ENCODE measurements around the gene RAB17.

The RAB17 gene

GRCh38 chr2:237577956-237578870, 12.3 kb downstream of the RAB17 start:
- Histone ChIP-seq H2AK5ac (ENCODE audit: low read length, severe bottlenecking) (no peak overlapping the region), H3K27ac (ENCODE audit: low read length, poor library complexity, severe bottlenecking) (no peak overlapping the region), H3K4me1 (ENCODE audit: control insufficient read depth, insufficient read depth, low read depth, low read length) (peaks cover 9% of the 10 kb centered on the region), H3K23ac (ENCODE audit: low read length in 2 of 2) (no peak overlapping the region), H3K27me3 (ENCODE audit: control insufficient read depth in 1 of 2, insufficient read depth in 1 of 2, low read length in 2 of 2) (peaks cover 5 to 24% of the 10 kb centered on the region in 2 experiments), H3K36me3 (ENCODE audit: control insufficient read depth in 1 of 2, insufficient read depth in 2 of 2, low read depth in 1 of 2, low read length in 2 of 2) (no peaks in the 10 kb centered on the region), H2BK5ac (ENCODE audit: low read depth, low read length, poor library complexity, severe bottlenecking) (no peak overlapping the region), H3K9ac (ENCODE audit: low read length) (no peak overlapping the region), H2BK120ac (ENCODE audit: low read depth, low read length) (no peak overlapping the region), H2AFZ (ENCODE audit: low read depth, low read length) (no peak overlapping the region), H3K9me3 (ENCODE audit: control insufficient read depth, low read length) (no peaks in the 10 kb centered on the region), H2BK15ac (ENCODE audit: low read depth, poor library complexity, severe bottlenecking) (no peak overlapping the region), H2BK12ac (ENCODE audit: low read length in 2 of 2) (no peak overlapping the region), H3K4me2 (ENCODE audit: low read length, poor library complexity, severe bottlenecking) (no peak overlapping the region), H3K14ac (ENCODE audit: low read length in 2 of 2) (no peak overlapping the region), H3K4me3 (ENCODE audit: insufficient read depth in 1 of 2, low read depth in 1 of 2, low read length in 2 of 2) (no peak overlapping the region), H4K8ac (ENCODE audit: low read length) (no peak overlapping the region), H3K18ac (ENCODE audit: low read depth in 1 of 2, low read length in 2 of 2) (no peak overlapping the region), H4K91ac (ENCODE audit: low read length) (no peak overlapping the region), H3K79me1 (replicated peaks; ENCODE audit: low read length, poor library complexity, severe bottlenecking) (no peaks in the 10 kb centered on the region), H3K4ac (ENCODE audit: low read depth in 1 of 2, low read length in 2 of 2) (no peak overlapping the region)
- WGBS = 93% methylated on average over 26 of the region's 26 CpGs
- no peak for DNase-seq

GRCh38 chr2:237577458-237577857, 13.1 kb downstream of the RAB17 start:
- no peak overlapping the region for H3K9ac ChIP-seq (ENCODE audit: low read length)
- H2BK5ac ChIP-seq (ENCODE audit: low read depth, low read length, poor library complexity, severe bottlenecking) = no peak overlapping the region
- H4K91ac ChIP-seq (ENCODE audit: low read length) = no peak overlapping the region
- no peak overlapping the region for H2BK12ac ChIP-seq (ENCODE audit: low read length in 2 of 2)
- no peak overlapping the region for H3K4me2 ChIP-seq (ENCODE audit: low read length, poor library complexity, severe bottlenecking)
- H3K27me3 ChIP-seq (ENCODE audit: control insufficient read depth in 1 of 2, insufficient read depth in 1 of 2, low read length in 2 of 2) = peaks cover 5 to 24% of the 10 kb centered on the region in 2 experiments
- no peaks in the 10 kb centered on the region for H3K36me3 ChIP-seq (ENCODE audit: control insufficient read depth in 1 of 2, insufficient read depth in 2 of 2, low read depth in 1 of 2, low read length in 2 of 2)
- no peak overlapping the region for H3K18ac ChIP-seq (ENCODE audit: low read depth in 1 of 2, low read length in 2 of 2)
- no peak overlapping the region for H3K27ac ChIP-seq (ENCODE audit: low read length, poor library complexity, severe bottlenecking)
- no peak overlapping the region for H2AK5ac ChIP-seq (ENCODE audit: low read length, severe bottlenecking)
- no peak overlapping the region for H2BK15ac ChIP-seq (ENCODE audit: low read depth, poor library complexity, severe bottlenecking)
- H2BK120ac ChIP-seq (ENCODE audit: low read depth, low read length) = no peak overlapping the region
- no peaks in the 10 kb centered on the region for H3K79me1 ChIP-seq (replicated peaks; ENCODE audit: low read length, poor library complexity, severe bottlenecking)
- no peaks in the 10 kb centered on the region for H3K9me3 ChIP-seq (ENCODE audit: control insufficient read depth, low read length)
- peaks cover 13% of the 10 kb centered on the region for H3K4me1 ChIP-seq (ENCODE audit: control insufficient read depth, insufficient read depth, low read depth, low read length)
- H3K4me3 ChIP-seq (ENCODE audit: insufficient read depth in 1 of 2, low read depth in 1 of 2, low read length in 2 of 2) = no peak overlapping the region
- no peak overlapping the region for H3K4ac ChIP-seq (ENCODE audit: low read depth in 1 of 2, low read length in 2 of 2)
- H2AFZ ChIP-seq (ENCODE audit: low read depth, low read length) = no peak overlapping the region
- WGBS = 94% methylated on average over 10 of the region's 10 CpGs
- no peak for DNase-seq
- no peak overlapping the region for H4K8ac ChIP-seq (ENCODE audit: low read length)
- H3K23ac ChIP-seq (ENCODE audit: low read length in 2 of 2) = no peak overlapping the region
- H3K14ac ChIP-seq (ENCODE audit: low read length in 2 of 2) = no peak overlapping the region

GRCh38 chr2:237576974-237577373, 13.6 kb downstream of the RAB17 start:
- Histone ChIP-seq H3K4ac (ENCODE audit: low read depth in 1 of 2, low read length in 2 of 2) (no peak overlapping the region), H3K4me1 (ENCODE audit: control insufficient read depth, insufficient read depth, low read depth, low read length) (peaks cover 11% of the 10 kb centered on the region), H3K9me3 (ENCODE audit: control insufficient read depth, low read length) (no peaks in the 10 kb centered on the region), H3K23ac (ENCODE audit: low read length in 2 of 2) (no peak overlapping the region), H2AK5ac (ENCODE audit: low read length, severe bottlenecking) (no peak overlapping the region), H3K14ac (ENCODE audit: low read length in 2 of 2) (no peak overlapping the region), H4K91ac (ENCODE audit: low read length) (no peak overlapping the region), H2BK15ac (ENCODE audit: low read depth, poor library complexity, severe bottlenecking) (no peak overlapping the region), H2BK5ac (ENCODE audit: low read depth, low read length, poor library complexity, severe bottlenecking) (no peak overlapping the region), H3K18ac (ENCODE audit: low read depth in 1 of 2, low read length in 2 of 2) (no peak overlapping the region), H3K79me1 (replicated peaks; ENCODE audit: low read length, poor library complexity, severe bottlenecking) (no peaks in the 10 kb centered on the region), H3K4me3 (ENCODE audit: insufficient read depth in 1 of 2, low read depth in 1 of 2, low read length in 2 of 2) (no peak overlapping the region), H2AFZ (ENCODE audit: low read depth, low read length) (no peak overlapping the region), H3K27me3 (ENCODE audit: control insufficient read depth in 1 of 2, insufficient read depth in 1 of 2, low read length in 2 of 2) (peaks cover 5 to 24% of the 10 kb centered on the region in 2 experiments), H3K9ac (ENCODE audit: low read length) (no peak overlapping the region), H4K8ac (ENCODE audit: low read length) (no peak overlapping the region), H3K36me3 (ENCODE audit: control insufficient read depth in 1 of 2, insufficient read depth in 2 of 2, low read depth in 1 of 2, low read length in 2 of 2) (no peaks in the 10 kb centered on the region), H2BK120ac (ENCODE audit: low read depth, low read length) (no peak overlapping the region), H3K4me2 (ENCODE audit: low read length, poor library complexity, severe bottlenecking) (no peak overlapping the region), H2BK12ac (ENCODE audit: low read length in 2 of 2) (no peak overlapping the region), H3K27ac (ENCODE audit: low read length, poor library complexity, severe bottlenecking) (no peak overlapping the region)
- DNase-seq = no peak
- WGBS = 85% methylated on average over 6 of the region's 9 CpGs

- H3K9ac ChIP-seq (ENCODE audit: low read length) = no peak overlapping the region
- H3K18ac ChIP-seq (ENCODE audit: low read depth in 1 of 2, low read length in 2 of 2) = no peak overlapping the region
- no peak overlapping the region for H3K4me3 ChIP-seq (ENCODE audit: insufficient read depth in 1 of 2, low read depth in 1 of 2, low read length in 2 of 2)
- H3K9me3 ChIP-seq (ENCODE audit: control insufficient read depth, low read length) = no peaks in the 10 kb centered on the region
- H3K23ac ChIP-seq (ENCODE audit: low read length in 2 of 2) = no peak overlapping the region
- H2BK12ac ChIP-seq (ENCODE audit: low read length in 2 of 2) = no peak overlapping the region
- 92% methylated on average over 27 of the region's 27 CpGs for WGBS
- no peak overlapping the region for H2AFZ ChIP-seq (ENCODE audit: low read depth, low read length)
- no peaks in the 10 kb centered on the region for H3K79me1 ChIP-seq (replicated peaks; ENCODE audit: low read length, poor library complexity, severe bottlenecking)
- no peak overlapping the region for H4K8ac ChIP-seq (ENCODE audit: low read length)
- peaks cover 7% of the 10 kb centered on the region for H3K4me1 ChIP-seq (ENCODE audit: control insufficient read depth, insufficient read depth, low read depth, low read length)
- H2AK5ac ChIP-seq (ENCODE audit: low read length, severe bottlenecking) = no peak overlapping the region
- no peak overlapping the region for H2BK120ac ChIP-seq (ENCODE audit: low read depth, low read length)
- H4K91ac ChIP-seq (ENCODE audit: low read length) = no peak overlapping the region
- no peak overlapping the region for H3K4ac ChIP-seq (ENCODE audit: low read depth in 1 of 2, low read length in 2 of 2)
- H3K4me2 ChIP-seq (ENCODE audit: low read length, poor library complexity, severe bottlenecking) = no peak overlapping the region
- H3K14ac ChIP-seq (ENCODE audit: low read length in 2 of 2) = no peak overlapping the region
- H3K36me3 ChIP-seq (ENCODE audit: control insufficient read depth in 1 of 2, insufficient read depth in 2 of 2, low read depth in 1 of 2, low read length in 2 of 2) = no peaks in the 10 kb centered on the region
- no peak overlapping the region for H2BK15ac ChIP-seq (ENCODE audit: low read depth, poor library complexity, severe bottlenecking)
- H3K27me3 ChIP-seq (ENCODE audit: control insufficient read depth in 1 of 2, insufficient read depth in 1 of 2, low read length in 2 of 2) = peaks cover 5 to 24% of the 10 kb centered on the region in 2 experiments
- DNase-seq = no peak
- H2BK5ac ChIP-seq (ENCODE audit: low read depth, low read length, poor library complexity, severe bottlenecking) = no peak overlapping the region
- no peak overlapping the region for H3K27ac ChIP-seq (ENCODE audit: low read length, poor library complexity, severe bottlenecking)
These were observed 14.4 kb downstream of the RAB17 start for GRCh38 chr2:237575869-237576862.
